Frontal cortex (tissue), 4 donors: ENCODE measurements around the gene RD3L. TPM values are rescaled to one million over a fixed set of nuclear protein-coding genes. Genes with fewer than 3 reads are reported as not detected.
"Not testable (repeated sequence)": the region's sequence is repeated elsewhere in the genome, so short reads cannot be mapped to it uniquely, and the experiment has no call there.

Experiments used
- DNase-seq, 2 donors: peaks; one replicate each; pipeline ENCODE4 v3.0.0; 2012; ENCODE audit warnings: low spot score in 2 of 2
- FAIRE-seq: peaks from 2 replicates; lab custom pipeline; 2012; peaks lifted over from hg19 to GRCh38; lab: Jason Lieb, UNC
- total RNA-seq: library from RNA; depleted of rRNA; stranded (reverse); fragments of >200 nt; gene quantifications from one replicate; pipeline ENCODE4 v1.2.3, GENCODE V29; 2014
- donor health status: control.
- donor health status: control.
- donor health status: control.

Gene RD3L
- not detected for total RNA-seq

- no peak for DNase-seq
- FAIRE-seq, result no peak
Observed at GRCh38 chr14:103941973-103942736, at the start of gene RD3L. Gene RD3L (minus strand): TSS chr14:103942529. CDS start chr14:103941695, 834 bp downstream.

GRCh38 chr14:103989964-103990363 is 47.6 kb upstream of the RD3L start:
- FAIRE-seq (no peak), DNase-seq (no peak)

GRCh38 chr14:103989034-103989433 is 46.7 kb upstream of the RD3L start:
- FAIRE-seq (no peak), DNase-seq (no peak)

- no peak for DNase-seq
- no peak for FAIRE-seq
Observed at GRCh38 chr14:103984196-103984595, 41.9 kb upstream of the RD3L start.

GRCh38 chr14:103980623-103981238 is 38.4 kb upstream of the RD3L start:
- FAIRE-seq, DNase-seq: not testable (repeated sequence)

GRCh38 chr14:103974575-103974974 is 32.2 kb upstream of the RD3L start:
- FAIRE-seq, result no peak

GRCh38 chr14:103973354-103973753 is 31.0 kb upstream of the RD3L start:
- DNase-seq (no peak), FAIRE-seq (no peak)

More at GRCh38 chr14:103974575-103974974, 32.2 kb upstream of the RD3L start:
- no peak for DNase-seq

GRCh38 chr14:103969961-103970360 is 27.6 kb upstream of the RD3L start:
- FAIRE-seq (no peak), DNase-seq (no peak)

GRCh38 chr14:103966631-103967030 is 24.3 kb upstream of the RD3L start:
- DNase-seq (no peak), FAIRE-seq (no peak)

GRCh38 chr14:103961928-103962578 is 19.7 kb upstream of the RD3L start:
- FAIRE-seq (no peak), DNase-seq (no peak)

- DNase-seq (no peak), FAIRE-seq (no peak)
Observed at GRCh38 chr14:103960457-103961055, 18.2 kb upstream of the RD3L start.

- DNase-seq (no peak), FAIRE-seq (no peak)
Observed at GRCh38 chr14:103949131-103949790, 6.9 kb upstream of the RD3L start.

GRCh38 chr14:103948442-103948841 is 6.1 kb upstream of the RD3L start:
- FAIRE-seq (no peak), DNase-seq (no peak)

GRCh38 chr14:103946975-103947374 is 4.6 kb upstream of the RD3L start:
- FAIRE-seq (no peak), DNase-seq (no peak)

GRCh38 chr14:103943673-103944072 is 1.3 kb upstream of the RD3L start:
- DNase-seq (no peak), FAIRE-seq (no peak)

- DNase-seq (no peak), FAIRE-seq (no peak)
Observed at GRCh38 chr14:103941462-103941861, 867 bp downstream of the RD3L start.

GRCh38 chr14:103935102-103935501 is 7.2 kb downstream of the RD3L start:
- no peak for DNase-seq

GRCh38 chr14:103932791-103933490 is 9.4 kb downstream of the RD3L start:
- no peak for FAIRE-seq
- no peak for DNase-seq

More at GRCh38 chr14:103935102-103935501, 7.2 kb downstream of the RD3L start:
- FAIRE-seq, result no peak

- DNase-seq, result no peak
- no peak for FAIRE-seq
Observed at GRCh38 chr14:103931422-103931821, 10.9 kb downstream of the RD3L start.
